Body of pancreas (tissue), 4 donors: ENCODE results near the gene SPAAR. TPM values are rescaled to one million over a fixed set of nuclear protein-coding genes. Genes with fewer than 3 reads are reported as not detected.
"Not testable (repeated sequence)": the region's sequence is repeated elsewhere in the genome, so short reads cannot be mapped to it uniquely, and the experiment has no call there.

Experiments used
- ATAC-seq: fragments of 150-250 bp; one replicate; pipeline ENCODE4 v1.9.1; 2016
- DNase-seq, 4 donors: peaks; one replicate each; pipeline ENCODE4 v3.0.0-alpha.2; 2019
- H3K27ac ChIP-seq, 4 donors: fragments of 200-600 bp; sonication (generic); 1 replicate in 3 of 4; 2 replicates in 1 of 4; pipeline versions ENCODE4 v1.5.1 to v1.6.1; 2016 to 2019; ENCODE audit warnings: mild to moderate bottlenecking in 1 of 4, mixed read lengths in 1 of 4, moderate library complexity in 1 of 4
- H3K27me3 ChIP-seq, 2 donors: fragments of 200-600 bp; sonication (generic); one replicate each; pipeline ENCODE4 v1.6.0; 2016; ENCODE audit warnings: mild to moderate bottlenecking in 1 of 2
- H3K36me3 ChIP-seq, 2 donors: fragments of 200-600 bp; sonication (generic); replicated peaks in 1 of 2; 2 replicates each; pipeline ENCODE4 v1.5.1; 2016; ENCODE audit warnings: low read depth in 2 of 2; ENCODE audit not compliant: insufficient read depth in 1 of 2
- H3K4me1 ChIP-seq: fragments of 200-600 bp; sonication (generic); one replicate; pipeline ENCODE4 v1.6.0; 2016
- H3K4me3 ChIP-seq, 2 donors: fragments of 200-600 bp; sonication (generic); 1 replicate in 1 of 2; 2 replicates in 1 of 2; pipeline ENCODE4 v1.5.1; 2016 to 2019
- H3K9me3 ChIP-seq, 3 donors: fragments of 200-600 bp; sonication (generic); 1 replicate in 2 of 3; 2 replicates in 1 of 3; pipeline ENCODE4 v1.5.1; 2016
- POLR2A ChIP-seq, 3 donors: fragments of 450-650 bp; IDR thresholded peaks; one replicate each; pipeline ENCODE4 v1.6.1; 2016; ENCODE audit warnings: antibody characterized with exemption in 3 of 3, mild to moderate bottlenecking in 2 of 3
- WGBS, 2 donors: methylation state at CpG; one replicate each; pipeline ENCODE4 v1.1.5; 2017; 5-methylcytosine and 5-hydroxymethylcytosine counted together
- intact Hi-C: fragments of 100-400 bp; cut with DNase I; formaldehyde crosslinking; loops from one replicate; pipeline ENCODE4 v1.15.1; 2023
- total RNA-seq, 2 donors: library from RNA; depleted of rRNA; stranded (reverse); fragments of >200 nt; gene quantifications; one replicate each; pipeline ENCODE4 v1.1.0, GENCODE V29; 2016
- TF ChIP-seq, protein P1 (sequence below), 7 experiments: fragments of 450-650 bp in 4 of 7; fragments of 200-600 bp in 3 of 7; sonication (generic) in 3 of 7; IDR thresholded peaks; one replicate each; pipeline ENCODE4 v1.5.1; 2016 to 2019; ENCODE audit warnings: antibody characterized with exemption in 7 of 7

SPAAR gene
- total RNA-seq, 2 donors from 2014 or later: 0.78 to 7.3 TPM

- H3K27me3 ChIP-seq: no peaks in the 10 kb centered on the region
Measured at GRCh38 chr9:35933550-35934067, 24.3 kb downstream of the SPAAR start.

GRCh38 chr9:35934069-35934468, 24.8 kb downstream of the SPAAR start:
- DNase-seq, H3K4me3 ChIP-seq, H3K4me1 ChIP-seq, intact Hi-C loops, H3K27me3 ChIP-seq, H3K27ac ChIP-seq, H3K36me3 ChIP-seq, H3K9me3 ChIP-seq, ATAC-seq: not testable (repeated sequence)
- 89 to 91% methylated on average over 6 of the region's 6 CpGs for WGBS, 2 donors

More at GRCh38 chr9:35933550-35934067, 24.3 kb downstream of the SPAAR start:
- Histone ChIP-seq H3K36me3 (no peaks in the 10 kb centered on the region), H3K9me3 (no peaks in the 10 kb centered on the region), H3K4me3 (no peak overlapping the region), H3K27ac (no peak overlapping the region), H3K4me1 (no peaks in the 10 kb centered on the region)
- intact Hi-C loops: no loop called here
- DNase-seq (no peak), ATAC-seq (no peak)
- 62 to 72% methylated on average over 4 of the region's 4 CpGs for WGBS, 2 donors
- TF ChIP-seq POLR2A (IDR thresholded peaks at IDR 0.05): no peak
- TF ChIP-seq, protein P1, sequence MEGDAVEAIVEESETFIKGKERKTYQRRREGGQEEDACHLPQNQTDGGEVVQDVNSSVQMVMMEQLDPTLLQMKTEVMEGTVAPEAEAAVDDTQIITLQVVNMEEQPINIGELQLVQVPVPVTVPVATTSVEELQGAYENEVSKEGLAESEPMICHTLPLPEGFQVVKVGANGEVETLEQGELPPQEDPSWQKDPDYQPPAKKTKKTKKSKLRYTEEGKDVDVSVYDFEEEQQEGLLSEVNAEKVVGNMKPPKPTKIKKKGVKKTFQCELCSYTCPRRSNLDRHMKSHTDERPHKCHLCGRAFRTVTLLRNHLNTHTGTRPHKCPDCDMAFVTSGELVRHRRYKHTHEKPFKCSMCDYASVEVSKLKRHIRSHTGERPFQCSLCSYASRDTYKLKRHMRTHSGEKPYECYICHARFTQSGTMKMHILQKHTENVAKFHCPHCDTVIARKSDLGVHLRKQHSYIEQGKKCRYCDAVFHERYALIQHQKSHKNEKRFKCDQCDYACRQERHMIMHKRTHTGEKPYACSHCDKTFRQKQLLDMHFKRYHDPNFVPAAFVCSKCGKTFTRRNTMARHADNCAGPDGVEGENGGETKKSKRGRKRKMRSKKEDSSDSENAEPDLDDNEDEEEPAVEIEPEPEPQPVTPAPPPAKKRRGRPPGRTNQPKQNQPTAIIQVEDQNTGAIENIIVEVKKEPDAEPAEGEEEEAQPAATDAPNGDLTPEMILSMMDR (IDR thresholded peaks at IDR 0.05): no peak

DNA sequence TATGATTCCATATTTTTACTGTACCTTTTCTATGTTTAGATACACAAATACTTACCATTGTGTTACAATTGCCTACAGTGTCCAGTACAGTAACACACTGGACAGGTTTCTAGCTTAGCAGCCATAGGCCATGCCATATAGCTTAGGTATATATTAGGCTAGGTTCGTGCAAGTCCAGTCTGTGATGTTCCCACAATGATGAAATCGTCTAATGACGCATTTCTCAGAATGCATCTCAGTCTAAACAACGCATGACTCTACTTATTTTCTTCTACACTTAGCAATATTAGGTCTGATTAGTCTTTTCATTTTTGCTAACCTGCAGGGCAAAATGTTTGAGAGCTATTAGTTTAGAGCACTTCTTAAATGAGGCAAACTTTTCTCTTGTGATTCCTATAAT, 26.0 kb downstream of the SPAAR start:
- TF ChIP-seq POLR2A (IDR thresholded peaks at IDR 0.05): no peak
- TF ChIP-seq, protein P1 (IDR thresholded peaks at IDR 0.05): no peak
- Histone ChIP-seq H3K4me3 (no peak overlapping the region), H3K27me3 (no peaks in the 10 kb centered on the region), H3K36me3 (no peaks in the 10 kb centered on the region), H3K4me1 (no peaks in the 10 kb centered on the region), H3K9me3 (no peaks in the 10 kb centered on the region), H3K27ac (no peak overlapping the region)
- ATAC-seq: no peak
- intact Hi-C loops: no loop called here
- 87 to 95% methylated on average over 4 of the region's 4 CpGs for WGBS, 2 donors
- no peak for DNase-seq

- DNase-seq (no peak), ATAC-seq (no peak)
- H3K9me3 ChIP-seq: no peaks in the 10 kb centered on the region
- no peak for TF ChIP-seq POLR2A (IDR thresholded peaks at IDR 0.05)
- TF ChIP-seq, protein P1 (IDR thresholded peaks at IDR 0.05): no peak
- intact Hi-C loops: no loop called here
- H3K4me1 ChIP-seq: no peaks in the 10 kb centered on the region
- no peaks in the 10 kb centered on the region for H3K27me3 ChIP-seq
- no peak overlapping the region for H3K4me3 ChIP-seq
- 17 to 36% methylated on average over 7 of the region's 7 CpGs for WGBS, 2 donors
- no peaks in the 10 kb centered on the region for H3K36me3 ChIP-seq
- H3K27ac ChIP-seq: no peak overlapping the region
Measured at GRCh38 chr9:35935755-35936509, 26.6 kb downstream of the SPAAR start.

DNA sequence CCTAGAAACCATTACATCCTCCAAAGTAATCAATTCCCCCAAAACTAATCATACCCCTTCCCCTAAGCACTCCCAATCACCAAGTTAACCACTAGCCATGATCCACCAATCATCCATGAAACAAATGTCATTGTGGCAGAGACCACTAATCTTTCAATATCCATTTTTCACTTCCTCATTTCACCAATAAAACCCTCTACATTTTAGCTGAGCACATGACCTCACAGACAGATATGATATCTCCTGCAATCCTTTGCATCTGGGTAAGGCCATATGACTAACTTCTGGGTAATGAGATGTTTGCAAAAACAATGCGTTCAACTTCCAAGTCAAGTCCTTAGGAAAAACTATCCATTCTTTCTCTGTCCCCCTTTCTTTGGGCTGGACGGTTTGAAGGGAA, 27.9 kb downstream of the SPAAR start:
- no peaks in the 10 kb centered on the region for H3K9me3 ChIP-seq
- no peak overlapping the region for H3K27ac ChIP-seq
- DNase-seq (no peak), ATAC-seq (no peak)
- H3K4me3 ChIP-seq: no peak overlapping the region
- H3K36me3 ChIP-seq: no peaks in the 10 kb centered on the region
- intact Hi-C loops: no loop called here
- WGBS, 2 donors: 64 to 84% methylated on average over 2 of the region's 2 CpGs
- no peak for TF ChIP-seq POLR2A (IDR thresholded peaks at IDR 0.05)
- TF ChIP-seq, protein P1 (IDR thresholded peaks at IDR 0.05): no peak
- no peaks in the 10 kb centered on the region for H3K27me3 ChIP-seq
- H3K4me1 ChIP-seq: no peaks in the 10 kb centered on the region
